Heart left ventricle (tissue), 16 donors: Measurements from ENCODE around the gene FAM228B. TPM values are rescaled to one million over a fixed set of nuclear protein-coding genes. Genes with fewer than 3 reads are reported as not detected.
"Not testable (repeated sequence)": the region's sequence is repeated elsewhere in the genome, so short reads cannot be mapped to it uniquely, and the experiment has no call there.

Experiments used
- ATAC-seq, 4 donors: fragments of 200-7000 bp; cut with Tn5 transposase; one replicate each; pipeline ENCODE4 v1.9.1; 2020 to 2022; ENCODE audit warnings: moderate library complexity in 4 of 4, mild to moderate bottlenecking in 3 of 4, moderate number of reproducible peaks in 1 of 4
- DNase-seq, 5 donors: peaks; one replicate each; pipeline ENCODE4 v3.0.0-alpha.2; 2020
- H3K27ac ChIP-seq, 12 donors: fragments of 200-600 bp; sonication (generic) in 4 of 12; one replicate each; pipeline versions ENCODE4 v1.5.0 to v1.8.0; 2016 to 2022; ENCODE audit warnings: mild to moderate bottlenecking in 2 of 12
- H3K27me3 ChIP-seq, 9 donors: fragments of 200-600 bp; sonication (generic) in 2 of 9; one replicate each; pipeline versions ENCODE4 v1.5.1 to v1.8.0; 2016 to 2022; ENCODE audit warnings: mild to moderate bottlenecking in 3 of 9
- H3K36me3 ChIP-seq, 9 donors: fragments of 200-600 bp; sonication (generic) in 2 of 9; one replicate each; pipeline versions ENCODE4 v1.5.0 to v1.8.0; 2018 to 2022; ENCODE audit warnings: mild to moderate bottlenecking in 2 of 9
- H3K4me1 ChIP-seq, 12 donors: fragments of 200-600 bp; sonication (generic) in 4 of 12; one replicate each; pipeline versions ENCODE4 v1.5.0 to v1.8.0; 2016 to 2022; ENCODE audit warnings: mild to moderate bottlenecking in 3 of 12
- H3K4me3 ChIP-seq, 12 donors: fragments of 200-600 bp; sonication (generic) in 4 of 12; one replicate each; pipeline versions ENCODE4 v1.5.0 to v1.8.0; 2017 to 2022; ENCODE audit warnings: mild to moderate bottlenecking in 9 of 12, moderate library complexity in 4 of 12
- H3K9me3 ChIP-seq, 12 donors: fragments of 200-600 bp; sonication (generic) in 4 of 12; one replicate each; pipeline versions ENCODE4 v1.5.0 to v1.8.0; 2016 to 2022; ENCODE audit warnings: mild to moderate bottlenecking in 1 of 12
- CTCF ChIP-seq, 12 donors: fragments of 200-600 bp; sonication (generic) in 4 of 12; IDR thresholded peaks; one replicate each; pipeline versions ENCODE4 v1.5.0 to v1.8.0; 2018 to 2022; ENCODE audit warnings: antibody characterized with exemption in 12 of 12, mild to moderate bottlenecking in 5 of 12
- POLR2A ChIP-seq, 2 donors: fragments of 450-650 bp; IDR thresholded peaks; one replicate each; pipeline ENCODE4 v1.6.1; 2017; ENCODE audit warnings: antibody characterized with exemption in 2 of 2, mild to moderate bottlenecking in 2 of 2, moderate library complexity in 2 of 2
- WGBS, 4 donors: extraction: QIAGEN DNeasy Blood & Tissue Kit in 2 of 4; methylation state at CpG; one replicate each; pipeline versions ENCODE4 v1.1.5 to v1.1.7; 2013 to 2018; 5-methylcytosine and 5-hydroxymethylcytosine counted together
- intact Hi-C, 10 donors: fragments of 100-400 bp; cut with DNase I; formaldehyde crosslinking; loops; one replicate each; pipeline versions ENCODE4 v1.11.1 to v1.14.2; 2022
- polyA plus RNA-seq, 2 donors: library from polyadenylated mRNA; stranded (reverse); fragments of 200-250 nt; gene quantifications; one replicate each; pipeline ENCODE4 v1.2.3, GENCODE V29; 2013
- total RNA-seq, 9 donors: library from RNA; depleted of rRNA in 2 of 9; stranded (reverse); fragments of >200 nt in 2 of 9; fragmentation: NEBNext Ultra II Directional in 3 of 9; extraction: Animal tissue kit (Norgen Biotek cat#: 25700) in 3 of 9; gene quantifications; one replicate each; pipeline versions ENCODE4 v1.1.0 to v1.2.4, GENCODE V29; 2016 to 2023
- donor health status: ischemic (EF 13 %, LVEDD 7.1; RV severe dilation, severe dysfunction).
- donor health status: healthy with polysubstance abuse.
- donor health status: DM: no; HTN: yes; CAD: no.
- donor health status: DM: no; HTN: no; CAD: no.
- donor health status: ischemic (EF 25% LVEDD 6.9; RV normal size, moderate dysfunction).
- donor health status: ischemic (EF 25% LVEDD 5.7; RV mildly dilated, moderate dysfunction).
- donor health status: healthy.
- donor health status: DM: yes; HTN: yes; CAD: no.
- donor health status: ischemic (EF 35%, LVEDD 5.7; RV mildly dilated, moderate dysfunction).
- donor health status: nonischemic (EF 11% LVEDD 7.7; RV severe dilation, severe dysfunction).
- donor health status: DM: yes; HTN: yes; CAD: no.
- donor health status: PGD.
- donor health status: ischemic (EF 29% LVEDD 5.4; RV normal size, mild dysfunction).
- donor health status: nonischemic (EF 23%, LVEDD 6.1; RV moderate dilation, normal function).

The FAM228B gene
- total and polyA plus RNA-seq, 11 donors = 5.4 to 36.9 (median 21.2) TPM

GRCh38 chr2:24105816-24106215 is 17.5 kb upstream of the FAM228B start:
- 22 to 48% (median 47%) methylated on average over 2 of the region's 2 CpGs for WGBS, 4 donors
- Histone ChIP-seq H3K4me3 (no peak overlapping the region), H3K27ac (no peak overlapping the region), H3K36me3 (peaks cover 0 to 7% (median 0%) of the 10 kb centered on the region in 9 donors), H3K27me3 (no peaks in the 10 kb centered on the region), H3K4me1 (peaks cover 0 to 4% (median 0%) of the 10 kb centered on the region in 12 donors), H3K9me3 (peaks cover 0 to 15% (median 0%) of the 10 kb centered on the region in 12 donors)
- no peak for DNase-seq
- no peak for ATAC-seq
- TF ChIP-seq POLR2A (IDR thresholded peaks at IDR 0.05) (no peak), CTCF (IDR thresholded peaks at IDR 0.05) (no peak)
- intact Hi-C loops = no loop called here

GRCh38 chr2:24106786-24107185 is 16.5 kb upstream of the FAM228B start:
- Histone ChIP-seq H3K27me3 (no peaks in the 10 kb centered on the region), H3K4me3 (no peak overlapping the region), H3K27ac (no peak overlapping the region), H3K36me3 (peaks cover 0 to 7% (median 0%) of the 10 kb centered on the region in 9 donors), H3K9me3 (peaks cover 0 to 15% (median 0%) of the 10 kb centered on the region in 12 donors), H3K4me1 (peaks cover 0 to 8% (median 0%) of the 10 kb centered on the region in 12 donors)
- no peak for TF ChIP-seq POLR2A (IDR thresholded peaks at IDR 0.05)
- TF ChIP-seq CTCF (IDR thresholded peaks at IDR 0.05) = no peak
- intact Hi-C loops = no loop called here
- ATAC-seq (no peak), DNase-seq (no peak)

- intact Hi-C loops = no loop called here
- Histone ChIP-seq H3K4me1 (peaks cover 0 to 8% (median 0%) of the 10 kb centered on the region in 12 donors), H3K27ac (no peak overlapping the region), H3K9me3 (peaks cover 0 to 15% (median 0%) of the 10 kb centered on the region in 12 donors), H3K27me3 (no peaks in the 10 kb centered on the region), H3K4me3 (no peak overlapping the region), H3K36me3 (peaks cover 0 to 7% (median 0%) of the 10 kb centered on the region in 9 donors)
- WGBS, 4 donors = 44 to 100% (median 75%) methylated on average over 1 of the region's 1 CpG
- ATAC-seq = no peak
- no peak for DNase-seq
- TF ChIP-seq POLR2A (IDR thresholded peaks at IDR 0.05) = no peak
- TF ChIP-seq CTCF (IDR thresholded peaks at IDR 0.05) = no peak
Observed at GRCh38 chr2:24107336-24107735, 15.9 kb upstream of the FAM228B start.

GRCh38 chr2:24109431-24109830 is 13.8 kb upstream of the FAM228B start:
- 96 to 100% (median 97%) methylated on average over 1 of the region's 1 CpG for WGBS, 4 donors
- H3K27me3 ChIP-seq, H3K36me3 ChIP-seq, DNase-seq, H3K27ac ChIP-seq, intact Hi-C loops, ATAC-seq, H3K4me3 ChIP-seq, H3K4me1 ChIP-seq: not testable (repeated sequence)
- peaks cover 0 to 19% (median 1%) of the 10 kb centered on the region in 12 donors for H3K9me3 ChIP-seq
